NCI-H128 (cell line): ENCODE results near the gene EML3.
"Not testable (repeated sequence)": the region's sequence is repeated elsewhere in the genome, so short reads cannot be mapped to it uniquely, and the experiment has no call there.

ENCODE experiments used
- DNase-seq: peaks from one replicate; lab custom pipeline; 2025; ENCODE audit not compliant: unreplicated experiment; lab: John Stamatoyannopoulos, UW

EML3 gene

GRCh38 chr11:62573006-62573591 is 39.5 kb downstream of the EML3 start:
- DNase-seq: no peak

GRCh38 chr11:62572431-62572830 is 40.1 kb downstream of the EML3 start:
- DNase-seq: no peak

GRCh38 chr11:62571493-62571892 is 41.1 kb downstream of the EML3 start:
- not testable (repeated sequence) for DNase-seq

GRCh38 chr11:62570903-62571302 is 41.7 kb downstream of the EML3 start:
- not testable (repeated sequence) for DNase-seq

- DNase-seq: no peak
Observed at GRCh38 chr11:62569611-62570010, 43.0 kb downstream of the EML3 start.

- no peak for DNase-seq
Observed at GRCh38 chr11:62567018-62567633, 45.4 kb downstream of the EML3 start.

- DNase-seq: no peak
Observed at GRCh38 chr11:62566247-62566646, 46.3 kb downstream of the EML3 start.

- DNase-seq: no peak
Observed at GRCh38 chr11:62565100-62565802, 47.3 kb downstream of the EML3 start.

- DNase-seq: not testable (repeated sequence)
Observed at GRCh38 chr11:62561677-62562230, 50.8 kb downstream of the EML3 start.

- no peak for DNase-seq
Observed at GRCh38 chr11:62560566-62561103, 51.9 kb downstream of the EML3 start.

- DNase-seq: not testable (repeated sequence)
Observed at GRCh38 chr11:62559626-62560025, 52.9 kb downstream of the EML3 start.

GRCh38 chr11:62559204-62559603 is 53.4 kb downstream of the EML3 start:
- DNase-seq: no peak

GRCh38 chr11:62558669-62559068 is 53.9 kb downstream of the EML3 start:
- DNase-seq: no peak

GRCh38 chr11:62556875-62557631 is 55.5 kb downstream of the EML3 start:
- no peak for DNase-seq

GRCh38 chr11:62556108-62556874 is 56.3 kb downstream of the EML3 start:
- no peak for DNase-seq

- no peak for DNase-seq
Observed at GRCh38 chr11:62555464-62556107, 57.0 kb downstream of the EML3 start.

- no peak for DNase-seq
Observed at GRCh38 chr11:62554387-62555167, 58.0 kb downstream of the EML3 start.

GRCh38 chr11:62553839-62554361 is 58.7 kb downstream of the EML3 start:
- DNase-seq: no peak
